Measurements from ENCODE around the gene CSGALNACT2.

CSGALNACT2 gene

GRCh38 chr10:43131906-43132305 is 6.3 kb upstream of the CSGALNACT2 start:
- TF ChIP-seq CTCF (conservative IDR thresholded peaks at IDR 0.05), result no peak

GRCh38 chr10:43132867-43133787 is 5.1 kb upstream of the CSGALNACT2 start:
- H3K27ac ChIP-seq, result no peak overlapping the region
- TF ChIP-seq CTCF (conservative IDR thresholded peaks at IDR 0.05), result no peak

More at GRCh38 chr10:43131906-43132305, 6.3 kb upstream of the CSGALNACT2 start:
- no peak overlapping the region for H3K27ac ChIP-seq

GRCh38 chr10:43134126-43134905 is 3.9 kb upstream of the CSGALNACT2 start:
- no peak for TF ChIP-seq CTCF (conservative IDR thresholded peaks at IDR 0.05)
- no peak overlapping the region for H3K27ac ChIP-seq

GRCh38 chr10:43135064-43135463 is 3.2 kb upstream of the CSGALNACT2 start:
- no peak overlapping the region for H3K27ac ChIP-seq
- no peak for TF ChIP-seq CTCF (conservative IDR thresholded peaks at IDR 0.05)

GRCh38 chr10:43135656-43136055 is 2.6 kb upstream of the CSGALNACT2 start:
- H3K27ac ChIP-seq, result no peak overlapping the region
- no peak for TF ChIP-seq CTCF (conservative IDR thresholded peaks at IDR 0.05)

- no peak for TF ChIP-seq CTCF (conservative IDR thresholded peaks at IDR 0.05)
- H3K27ac ChIP-seq, result no peak overlapping the region
Measured at GRCh38 chr10:43136432-43136831, 1.8 kb upstream of the CSGALNACT2 start.

GRCh38 chr10:43136995-43137716 is 1.1 kb upstream of the CSGALNACT2 start:
- peak overlapping the region; percentile 91 for H3K27ac ChIP-seq
- no peak for TF ChIP-seq CTCF (conservative IDR thresholded peaks at IDR 0.05)

Measured in VCaP (cell line).